Lower leg skin (tissue), 4 donors: Measurements from ENCODE around the gene UBE2G2. TPM values are rescaled to one million over a fixed set of nuclear protein-coding genes. Genes with fewer than 3 reads are reported as not detected.

Experiments used
- DNase-seq, 2 donors: peaks; one replicate each; pipeline ENCODE4 v3.0.0-alpha.2; 2019; ENCODE audit warnings: low spot score in 2 of 2
- H3K4me3 ChIP-seq: fragments of 200-600 bp; sonication (generic); 2 replicates; pipeline ENCODE4 v1.5.1; 2017; ENCODE audit warnings: mild to moderate bottlenecking, low read depth; ENCODE audit not compliant: poor library complexity, severe bottlenecking
- POLR2A ChIP-seq, 2 donors: fragments of 450-650 bp; IDR thresholded peaks; one replicate each; pipeline ENCODE4 v1.6.1; 2016 to 2017; ENCODE audit warnings: antibody characterized with exemption in 2 of 2, mild to moderate bottlenecking in 1 of 2, moderate library complexity in 1 of 2
- WGBS, 2 donors: methylation state at CpG; one replicate each; pipeline ENCODE4 v1.1.5; 2018; 5-methylcytosine and 5-hydroxymethylcytosine counted together
- intact Hi-C: fragments of 100-400 bp; cut with DNase I; formaldehyde crosslinking; loops from one replicate; pipeline ENCODE4 v1.15.0; 2023; ENCODE audit warnings: low total_unique reads
- total RNA-seq, 4 donors: library from RNA; depleted of rRNA; stranded (reverse); fragments of >200 nt; gene quantifications; one replicate each; pipeline ENCODE4 v1.1.0, GENCODE V29; 2016
- TF ChIP-seq, protein P1 (sequence below), 3 donors: fragments of 450-650 bp; IDR thresholded peaks; one replicate each; pipeline ENCODE4 v1.5.1; 2016; ENCODE audit warnings: antibody characterized with exemption in 3 of 3, mild to moderate bottlenecking in 3 of 3, moderate library complexity in 2 of 3

The UBE2G2 gene
- total RNA-seq, 4 donors from 2014 or later = 37.2 to 61.8 (median 49.8) TPM

- DNase-seq = peak in 1 of 2 donors; percentile 78
- no peak overlapping the region for H3K4me3 ChIP-seq
- TF ChIP-seq POLR2A (IDR thresholded peaks at IDR 0.05) = no peak
- TF ChIP-seq, protein P1, sequence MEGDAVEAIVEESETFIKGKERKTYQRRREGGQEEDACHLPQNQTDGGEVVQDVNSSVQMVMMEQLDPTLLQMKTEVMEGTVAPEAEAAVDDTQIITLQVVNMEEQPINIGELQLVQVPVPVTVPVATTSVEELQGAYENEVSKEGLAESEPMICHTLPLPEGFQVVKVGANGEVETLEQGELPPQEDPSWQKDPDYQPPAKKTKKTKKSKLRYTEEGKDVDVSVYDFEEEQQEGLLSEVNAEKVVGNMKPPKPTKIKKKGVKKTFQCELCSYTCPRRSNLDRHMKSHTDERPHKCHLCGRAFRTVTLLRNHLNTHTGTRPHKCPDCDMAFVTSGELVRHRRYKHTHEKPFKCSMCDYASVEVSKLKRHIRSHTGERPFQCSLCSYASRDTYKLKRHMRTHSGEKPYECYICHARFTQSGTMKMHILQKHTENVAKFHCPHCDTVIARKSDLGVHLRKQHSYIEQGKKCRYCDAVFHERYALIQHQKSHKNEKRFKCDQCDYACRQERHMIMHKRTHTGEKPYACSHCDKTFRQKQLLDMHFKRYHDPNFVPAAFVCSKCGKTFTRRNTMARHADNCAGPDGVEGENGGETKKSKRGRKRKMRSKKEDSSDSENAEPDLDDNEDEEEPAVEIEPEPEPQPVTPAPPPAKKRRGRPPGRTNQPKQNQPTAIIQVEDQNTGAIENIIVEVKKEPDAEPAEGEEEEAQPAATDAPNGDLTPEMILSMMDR (IDR thresholded peaks at IDR 0.05) = no peak
- intact Hi-C loops = no loop called here
- WGBS, 2 donors = 30 to 32% methylated on average over 51 to 58 of the region's 61 CpGs
Measured at GRCh38 chr21:44723177-44724131, 78.2 kb downstream of the UBE2G2 start.

DNA sequence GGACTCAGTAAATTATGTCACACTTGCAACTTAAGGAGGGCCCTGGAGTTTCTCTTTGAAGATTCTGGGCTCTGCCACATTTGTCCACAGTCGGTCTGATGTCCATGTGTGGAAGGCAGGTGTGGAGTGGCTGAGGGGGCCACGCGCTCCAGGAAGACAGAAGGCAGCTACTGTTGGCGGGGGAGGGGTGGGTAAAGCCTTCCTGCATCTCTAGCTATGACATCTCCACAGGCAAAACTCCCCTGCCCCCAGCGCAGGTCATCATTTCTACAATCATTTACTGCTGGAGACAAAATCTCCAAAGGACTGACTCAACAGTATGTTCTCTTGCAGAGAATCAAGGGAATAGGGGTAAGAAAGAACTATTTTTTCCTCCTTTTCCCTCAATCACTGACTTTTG lies 78.9 kb downstream of the UBE2G2 start:
- intact Hi-C loops = no loop called here
- TF ChIP-seq, protein P1 (IDR thresholded peaks at IDR 0.05) = no peak
- TF ChIP-seq POLR2A (IDR thresholded peaks at IDR 0.05) = no peak
- WGBS, 2 donors = 76 to 81% methylated on average over 5 of the region's 5 CpGs
- H3K4me3 ChIP-seq = no peak overlapping the region
- DNase-seq = peak in 1 of 2 donors; percentile 68

DNA sequence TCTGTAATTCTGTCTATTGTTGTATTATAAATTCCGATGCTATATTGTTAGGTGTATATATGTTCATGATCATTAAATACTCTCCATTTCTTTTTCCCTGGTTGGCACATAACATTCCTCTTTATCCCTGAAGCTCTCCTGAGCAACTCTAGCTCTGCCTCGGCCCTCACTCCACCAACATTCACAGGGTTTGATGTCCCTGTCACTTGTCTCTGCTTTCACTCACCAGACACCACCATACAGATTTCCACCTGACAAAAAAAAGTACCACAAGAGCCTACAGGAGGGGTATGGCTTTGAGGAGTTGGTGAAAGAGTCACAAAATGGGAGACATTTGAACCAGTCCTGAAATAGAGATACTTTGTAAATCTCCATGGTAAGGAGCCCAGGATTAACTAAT lies 81.5 kb downstream of the UBE2G2 start:
- no peak overlapping the region for H3K4me3 ChIP-seq
- intact Hi-C loops = no loop called here
- WGBS, 2 donors = 89 to 94% methylated on average over 2 of the region's 2 CpGs
- TF ChIP-seq POLR2A (IDR thresholded peaks at IDR 0.05) = no peak
- TF ChIP-seq, protein P1 (IDR thresholded peaks at IDR 0.05) = no peak
- peak in 1 of 2 donors; percentile 14 for DNase-seq

Other genes with a start within 250 kb of the UBE2G2 start
- gene KRTAP10-3, start 243.0 kb downstream of the UBE2G2 start, total RNA-seq = 1 to 10 TPM in 1 of 4 donors, not detected in 3; 4.8 TPM
- gene KRTAP10-4, start 228.1 kb downstream of the UBE2G2 start, total RNA-seq = 1 to 10 TPM in 1 of 4 donors, not detected in 3; 6.3 TPM
- 1 to 10 TPM in 1 of 4 donors, not detected in 3; 6.1 TPM for gene KRTAP10-5, start 221.2 kb downstream of the UBE2G2 start, total RNA-seq
- gene KRTAP10-6, start 209.3 kb downstream of the UBE2G2 start, total RNA-seq = 1 to 10 TPM in 1 of 4 donors, not detected in 3; 1.3 TPM
- 10 to 100 TPM in 1 of 4 donors, 1 to 10 TPM in 1, not detected in 2; 2.4 to 11.0 TPM for gene KRTAP10-7, start 201.2 kb downstream of the UBE2G2 start, total RNA-seq
- gene KRTAP10-8, start 189.7 kb downstream of the UBE2G2 start, total RNA-seq = 1 to 10 TPM in 1 of 4 donors, not detected in 3; 4.6 TPM
- gene KRTAP10-9, start 174.7 kb downstream of the UBE2G2 start, total RNA-seq = 1 to 10 TPM in 1 of 4 donors, not detected in 3; 4.7 TPM
- gene KRTAP10-10, start 164.5 kb downstream of the UBE2G2 start, total RNA-seq = 1 to 10 TPM in 1 of 4 donors, not detected in 3; 5.3 TPM
- gene KRTAP10-11, start 155.4 kb downstream of the UBE2G2 start, total RNA-seq = 1 to 10 TPM in 1 of 4 donors, not detected in 3; 6.5 TPM
- not detected for gene KRTAP12-4, start 147.2 kb downstream of the UBE2G2 start, total RNA-seq
- gene KRTAP12-3, start 143.9 kb downstream of the UBE2G2 start, total RNA-seq = 10 to 100 TPM in 1 of 4 donors, not detected in 3; 13.2 TPM
- gene KRTAP12-2, start 134.9 kb downstream of the UBE2G2 start, total RNA-seq = 10 to 100 TPM in 1 of 4 donors, not detected in 3; 17.5 TPM
- gene KRTAP12-1, start 119.7 kb downstream of the UBE2G2 start, total RNA-seq = 10 to 100 TPM in 1 of 4 donors, not detected in 3; 12.3 TPM
- 1 to 10 TPM in 1 of 4 donors, not detected in 3; 2.1 TPM for gene KRTAP10-12, start 104.6 kb downstream of the UBE2G2 start, total RNA-seq
- under 1 TPM in 1 of 4 donors, not detected in 3; 0.06 TPM for gene TSPEAR, start 90.2 kb downstream of the UBE2G2 start, total RNA-seq
- 10 to 100 TPM; 35.6 to 52.6 (median 42.5) TPM for gene SUMO3, start 16.2 kb upstream of the UBE2G2 start, total RNA-seq
- 100 to 1,000 TPM; 110 to 193 (median 133) TPM for gene PTTG1IP, start 71.9 kb upstream of the UBE2G2 start, total RNA-seq
- 10 to 100 TPM; 18.4 to 40.7 (median 20.4) TPM for gene ITGB2, start 119.1 kb upstream of the UBE2G2 start, total RNA-seq
- gene SLX9, start 138.2 kb upstream of the UBE2G2 start, total RNA-seq = 10 to 100 TPM; 19.0 to 36.4 (median 31.6) TPM